ENCODE data around the gene EFHC1.

DNA sequence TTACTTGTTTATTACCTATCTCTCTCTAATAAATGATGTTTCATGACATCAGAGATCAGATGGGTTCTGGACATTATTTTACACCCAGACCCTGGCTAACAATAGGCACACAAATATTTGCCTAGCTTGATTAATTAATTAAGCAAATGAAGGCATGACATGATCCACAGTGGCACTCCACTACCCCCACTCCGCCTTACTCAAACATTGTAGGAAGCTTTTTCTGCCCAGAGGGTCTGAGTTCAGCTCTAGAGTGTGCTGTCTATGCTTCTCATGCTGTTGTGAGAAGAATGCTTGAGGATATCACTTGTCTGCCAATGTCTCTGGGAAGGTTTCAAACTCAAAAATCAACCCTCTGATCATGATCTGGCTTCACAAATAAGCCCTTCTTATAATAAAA lies 111.7 kb downstream of the EFHC1 start:
- TF ChIP-seq CTCF (IDR thresholded peaks at IDR 0.05) = no peak
- no peak for TF ChIP-seq POLR2A (IDR thresholded peaks at IDR 0.05)
- no peak for TF ChIP-seq EP300 (IDR thresholded peaks at IDR 0.05)
- no peak for TF ChIP-seq POLR2AphosphoS5 (IDR thresholded peaks at IDR 0.05)
